A549 treated with DMSO at 1 μM for 4 hours (cell line): ENCODE measurements around the gene FBN2. TPM values are rescaled to one million over a fixed set of nuclear protein-coding genes. Genes with fewer than 3 reads are reported as not detected.

Source experiments
- total RNA-seq: library from RNA; stranded (reverse); fragments of 200-300 nt; extraction: Qiagen RNA extraction; gene quantifications from 5 replicates; pipeline ENCODE4 v1.2.3, GENCODE V29; 2022; ENCODE audit warnings: low read depth

FBN2 gene
- total RNA-seq, result 14.1 to 21.8 TPM (median 20.7 TPM) in 5 replicates

DNA sequence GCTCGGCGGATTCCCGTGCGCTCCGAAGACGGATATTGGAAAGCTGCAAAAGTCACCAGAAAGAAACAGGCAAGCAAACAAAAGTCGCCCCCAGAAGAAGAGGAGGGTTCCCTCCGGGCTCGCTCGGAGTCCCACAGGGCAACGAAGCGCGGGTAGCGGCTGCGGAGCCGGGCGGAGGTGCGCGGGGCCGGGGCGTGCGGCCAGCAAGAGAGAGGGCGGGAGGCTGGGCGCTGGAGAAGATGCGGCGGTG lies at the start of gene FBN2:
TSS of gene FBN2 (minus strand) at position 246 of the 250 bp plus-strand sequence. CDS start 642 bp downstream, outside the sequence.

